Activated T-cell treated with anti-CD3 and anti-CD28 coated beads, Interleukin-2, amount 50 U/mL, for 72 hours (primary cell): ENCODE data around the gene DOCK11. TPM values are rescaled to one million over a fixed set of nuclear protein-coding genes. Genes with fewer than 3 reads are reported as not detected.

Experiments
- ATAC-seq, 2 donors: fragments of 150-1000 bp; cut with Tn5 transposase; replicated peaks in 1 of 2; 2 replicates each; pipeline ENCODE4 v1.10.0; 2021; ENCODE audit warnings: moderate library complexity in 2 of 2, mild to moderate bottlenecking in 1 of 2
- DNase-seq, 2 donors: peaks; one replicate each; pipeline ENCODE4 v3.0.0; 2021 to 2022; ENCODE audit warnings: mixed read lengths in 1 of 2
- H3K27ac Mint-ChIP-seq: one replicate; pipeline ENCODE4 v1.8.0; 2022; ENCODE audit warnings: mild to moderate bottlenecking, moderate library complexity, mixed read lengths
- H3K27me3 Mint-ChIP-seq: one replicate; pipeline ENCODE4 v1.8.0; 2022; ENCODE audit warnings: low read depth, mixed read lengths
- H3K36me3 Mint-ChIP-seq, 2 donors: one replicate each; pipeline ENCODE4 v1.8.0; 2022; ENCODE audit warnings: mixed read lengths in 2 of 2, mild to moderate bottlenecking in 1 of 2; ENCODE audit not compliant: insufficient read depth in 2 of 2
- H3K4me1 Mint-ChIP-seq: one replicate; pipeline ENCODE4 v1.8.0; 2022; ENCODE audit warnings: low read depth, mixed read lengths
- H3K4me3 Mint-ChIP-seq, 2 donors: one replicate each; pipeline ENCODE4 v1.8.0; 2022; ENCODE audit warnings: mild to moderate bottlenecking in 2 of 2, mixed read lengths in 2 of 2, moderate library complexity in 2 of 2
- H3K9me3 Mint-ChIP-seq, 2 donors: one replicate each; pipeline ENCODE4 v1.8.0; 2022; ENCODE audit warnings: mixed read lengths in 2 of 2
- total RNA-seq, 2 donors: library from RNA; stranded (reverse); gene quantifications; one replicate each; pipeline ENCODE4 v1.2.3, GENCODE V29; 2022

Gene DOCK11
- total RNA-seq, 2 donors from 2014 or later, result 65.2 to 71.0 TPM

DNA sequence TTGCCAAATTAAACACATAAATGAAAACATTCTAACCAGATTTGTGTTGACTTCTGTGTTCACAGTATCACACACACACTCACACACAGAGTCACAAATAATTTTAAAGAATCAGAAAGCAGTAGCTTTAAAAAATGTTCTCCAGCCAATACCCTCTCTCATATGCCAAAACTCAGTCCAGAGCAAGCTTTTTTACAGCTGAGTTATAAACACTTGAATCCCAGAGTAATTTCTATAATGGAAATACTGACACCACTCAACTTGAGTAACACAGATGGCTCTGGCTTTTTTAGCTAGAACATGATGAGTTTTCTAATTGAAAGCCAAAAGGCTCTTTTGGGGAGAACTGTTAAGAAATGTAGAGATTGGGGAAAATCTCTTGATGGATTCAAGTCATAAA is 100.8 kb downstream of the DOCK11 start:
- DNase-seq, result no peak
- Mint-ChIP-seq H3K36me3 (peaks cover 1 to 6% of the 10 kb centered on the region in 2 donors), H3K4me3 (no peak overlapping the region), H3K4me1 (no peaks in the 10 kb centered on the region), H3K27me3 (no peaks in the 10 kb centered on the region), H3K27ac (peak overlapping the region; percentile 90), H3K9me3 (no peaks in the 10 kb centered on the region)
- no peak for ATAC-seq

DNA sequence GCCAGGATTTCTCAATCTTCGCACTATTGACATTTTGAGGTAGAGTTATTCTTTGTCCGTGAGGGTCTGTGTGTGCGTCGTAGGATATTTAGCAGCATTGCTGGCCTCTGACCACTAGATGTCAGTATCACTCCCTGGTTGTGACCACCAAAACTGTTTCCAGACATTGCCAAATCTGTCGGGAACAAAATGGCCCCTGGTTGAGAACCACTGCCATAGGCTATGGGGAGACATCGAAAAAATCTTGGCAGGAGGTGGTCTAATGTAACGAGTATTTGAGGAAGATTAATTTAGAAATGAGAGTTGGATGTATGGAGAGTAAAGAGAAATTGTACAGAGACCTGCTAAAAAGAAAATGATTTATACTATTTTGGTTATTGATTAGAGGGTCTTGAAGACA is 108.4 kb downstream of the DOCK11 start:
- peak overlapping the region in 1 of 2 donors; percentile 63 for H3K4me3 Mint-ChIP-seq

DNA sequence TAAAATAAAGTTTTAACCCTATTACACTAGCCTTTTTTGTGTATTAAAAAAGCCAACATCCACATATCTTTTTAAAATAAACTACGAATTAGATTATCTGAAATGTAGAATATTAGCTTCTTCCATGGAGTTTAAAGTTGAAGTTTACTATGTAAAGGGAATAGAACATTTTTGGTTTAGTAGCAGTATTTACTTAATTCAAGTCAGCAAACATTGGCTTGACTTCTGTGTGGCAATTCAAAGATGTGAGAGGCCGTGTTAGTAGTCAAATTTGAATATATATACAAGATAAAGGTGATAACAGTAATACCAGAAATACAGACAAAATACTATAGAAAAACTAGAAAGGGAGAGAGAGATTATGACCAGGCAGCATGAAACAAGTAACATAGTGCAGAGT is 116.7 kb downstream of the DOCK11 start:
- H3K27ac Mint-ChIP-seq, result peak overlapping the region; percentile 61

More for the DNA sequence above, 108.4 kb downstream of the DOCK11 start:
- Mint-ChIP-seq H3K36me3 (peaks cover 3 to 9% of the 10 kb centered on the region in 2 donors), H3K27ac (peak overlapping the region; percentile 90), H3K4me1 (peaks cover 12% of the 10 kb centered on the region), H3K27me3 (no peaks in the 10 kb centered on the region), H3K9me3 (no peaks in the 10 kb centered on the region)
- DNase-seq (peak; percentile 15 to 33), ATAC-seq (peak in 1 of 2 donors; percentile 43)

GRCh38 chrX:118614150-118614549 is 118.5 kb downstream of the DOCK11 start:
- no peak for DNase-seq
- H3K36me3 Mint-ChIP-seq, result peaks cover 3 to 5% of the 10 kb centered on the region in 2 donors
- H3K9me3 Mint-ChIP-seq, result no peaks in the 10 kb centered on the region
- H3K4me3 Mint-ChIP-seq, result no peak overlapping the region
- no peaks in the 10 kb centered on the region for H3K27me3 Mint-ChIP-seq
- no peak for ATAC-seq
- no peak overlapping the region for H3K27ac Mint-ChIP-seq
- H3K4me1 Mint-ChIP-seq, result no peaks in the 10 kb centered on the region

More for the DNA sequence above, 116.7 kb downstream of the DOCK11 start:
- no peak for DNase-seq
- H3K27me3 Mint-ChIP-seq, result no peaks in the 10 kb centered on the region
- H3K9me3 Mint-ChIP-seq, result no peaks in the 10 kb centered on the region
- no peaks in the 10 kb centered on the region for H3K4me1 Mint-ChIP-seq
- ATAC-seq, result no peak
- no peak overlapping the region for H3K4me3 Mint-ChIP-seq
- H3K36me3 Mint-ChIP-seq, result peaks cover 4 to 12% of the 10 kb centered on the region in 2 donors

- Mint-ChIP-seq H3K9me3 (no peaks in the 10 kb centered on the region), H3K36me3 (peaks cover 3 to 5% of the 10 kb centered on the region in 2 donors)
- no peak for ATAC-seq
Observed at GRCh38 chrX:118615141-118615540, 119.5 kb downstream of the DOCK11 start.

GRCh38 chrX:118621081-118621759 is 125.6 kb downstream of the DOCK11 start:
- no peaks in the 10 kb centered on the region for H3K9me3 Mint-ChIP-seq
- H3K4me1 Mint-ChIP-seq, result no peaks in the 10 kb centered on the region
- DNase-seq (no peak), ATAC-seq (no peak)
- H3K36me3 Mint-ChIP-seq, result peaks cover 0 to 3% of the 10 kb centered on the region in 2 donors
- no peak overlapping the region for H3K27ac Mint-ChIP-seq
- H3K4me3 Mint-ChIP-seq, result no peak overlapping the region
- H3K27me3 Mint-ChIP-seq, result no peaks in the 10 kb centered on the region

More at GRCh38 chrX:118615141-118615540, 119.5 kb downstream of the DOCK11 start:
- no peaks in the 10 kb centered on the region for H3K4me1 Mint-ChIP-seq
- no peak overlapping the region for H3K4me3 Mint-ChIP-seq
- H3K27ac Mint-ChIP-seq, result no peak overlapping the region
- DNase-seq, result no peak
- H3K27me3 Mint-ChIP-seq, result no peaks in the 10 kb centered on the region

DNA sequence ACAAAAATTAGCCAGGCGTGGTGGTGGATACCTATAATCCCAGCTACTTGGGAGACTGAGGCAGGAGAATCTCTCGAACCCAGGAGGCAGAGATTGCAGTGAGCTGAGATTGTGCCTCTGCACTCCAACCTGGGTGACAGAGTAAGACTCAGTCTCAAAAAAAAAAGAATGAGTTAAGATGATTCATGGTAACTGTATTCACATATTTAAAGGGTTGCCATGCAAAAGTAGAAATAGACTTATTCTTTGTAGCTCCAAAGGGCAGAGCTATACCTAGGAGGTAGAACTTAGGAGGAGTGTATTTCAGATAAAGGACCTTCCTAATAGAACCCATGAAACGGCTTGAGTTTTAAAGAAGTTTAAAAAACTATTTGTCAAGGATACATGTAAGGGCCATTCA is 127.4 kb downstream of the DOCK11 start:
- Mint-ChIP-seq H3K4me1 (no peaks in the 10 kb centered on the region), H3K36me3 (peaks cover 0 to 3% of the 10 kb centered on the region in 2 donors), H3K27ac (peak overlapping the region; percentile 68), H3K4me3 (no peak overlapping the region), H3K9me3 (no peaks in the 10 kb centered on the region), H3K27me3 (peaks cover 5% of the 10 kb centered on the region)
- ATAC-seq (no peak), DNase-seq (no peak)

GRCh38 chrX:118626346-118626745 is 130.7 kb downstream of the DOCK11 start:
- Mint-ChIP-seq H3K4me1 (no peaks in the 10 kb centered on the region), H3K27ac (peak overlapping the region; percentile 27), H3K27me3 (peaks cover 5% of the 10 kb centered on the region), H3K4me3 (no peak overlapping the region), H3K9me3 (no peaks in the 10 kb centered on the region), H3K36me3 (peaks cover 0 to 7% of the 10 kb centered on the region in 2 donors)
- DNase-seq, result no peak
- ATAC-seq, result no peak

- no peak overlapping the region for H3K27ac Mint-ChIP-seq
- peaks cover 5% of the 10 kb centered on the region for H3K27me3 Mint-ChIP-seq
- H3K4me3 Mint-ChIP-seq, result no peak overlapping the region
- no peaks in the 10 kb centered on the region for H3K9me3 Mint-ChIP-seq
- peaks cover 0 to 10% of the 10 kb centered on the region in 2 donors for H3K36me3 Mint-ChIP-seq
- ATAC-seq (no peak), DNase-seq (no peak)
- H3K4me1 Mint-ChIP-seq, result no peaks in the 10 kb centered on the region
Observed at GRCh38 chrX:118627084-118627758, 131.6 kb downstream of the DOCK11 start.

DNA sequence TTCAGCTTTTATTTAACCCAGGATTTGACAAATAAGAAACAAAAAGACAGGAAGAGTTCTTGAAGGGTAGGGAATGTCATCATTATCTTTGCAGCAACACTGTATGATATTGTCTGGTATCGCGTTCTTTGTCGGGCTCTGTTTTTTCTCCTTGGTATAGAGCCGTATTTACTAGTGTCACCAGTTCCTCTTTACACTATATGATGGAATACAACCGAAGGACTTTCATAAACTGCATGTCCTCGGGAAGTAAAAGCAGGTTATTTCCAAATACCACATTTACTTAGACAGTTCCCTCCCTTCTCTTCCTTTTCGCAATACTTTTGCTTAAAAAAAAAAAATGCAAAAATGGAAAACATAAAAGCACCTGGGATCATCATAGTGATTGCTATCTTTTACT is 135.2 kb downstream of the DOCK11 start:
- peaks cover 11% of the 10 kb centered on the region for H3K27me3 Mint-ChIP-seq
- H3K4me1 Mint-ChIP-seq, result no peaks in the 10 kb centered on the region
- no peak overlapping the region for H3K4me3 Mint-ChIP-seq
- no peak for ATAC-seq
- no peaks in the 10 kb centered on the region for H3K9me3 Mint-ChIP-seq
- DNase-seq, result no peak
- peaks cover 0 to 9% of the 10 kb centered on the region in 2 donors for H3K36me3 Mint-ChIP-seq
- H3K27ac Mint-ChIP-seq, result no peak overlapping the region

DNA sequence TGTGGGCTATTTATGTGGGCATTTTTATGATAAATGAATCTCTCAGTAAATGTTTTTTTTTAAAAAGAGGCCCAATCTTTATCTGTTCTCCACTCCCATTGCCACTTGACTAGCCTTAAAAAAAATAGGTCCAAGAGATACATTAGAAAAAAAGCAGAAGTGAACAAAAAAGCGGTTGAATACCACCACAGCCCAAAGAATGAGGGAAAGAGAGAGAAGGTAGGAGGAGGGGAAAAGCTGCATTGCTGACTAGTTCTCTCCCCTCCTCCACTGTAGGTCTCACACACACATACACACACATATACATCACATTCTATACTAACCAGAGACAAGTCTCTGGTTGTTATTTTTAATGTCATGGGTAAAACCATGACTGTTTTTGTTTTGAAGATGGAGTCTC is 136.0 kb downstream of the DOCK11 start:
- Mint-ChIP-seq H3K27me3 (peaks cover 8% of the 10 kb centered on the region), H3K36me3 (peaks cover 0 to 9% of the 10 kb centered on the region in 2 donors), H3K9me3 (no peaks in the 10 kb centered on the region), H3K4me1 (no peaks in the 10 kb centered on the region), H3K27ac (no peak overlapping the region), H3K4me3 (no peak overlapping the region)
- no peak for ATAC-seq
- DNase-seq, result no peak

DNA sequence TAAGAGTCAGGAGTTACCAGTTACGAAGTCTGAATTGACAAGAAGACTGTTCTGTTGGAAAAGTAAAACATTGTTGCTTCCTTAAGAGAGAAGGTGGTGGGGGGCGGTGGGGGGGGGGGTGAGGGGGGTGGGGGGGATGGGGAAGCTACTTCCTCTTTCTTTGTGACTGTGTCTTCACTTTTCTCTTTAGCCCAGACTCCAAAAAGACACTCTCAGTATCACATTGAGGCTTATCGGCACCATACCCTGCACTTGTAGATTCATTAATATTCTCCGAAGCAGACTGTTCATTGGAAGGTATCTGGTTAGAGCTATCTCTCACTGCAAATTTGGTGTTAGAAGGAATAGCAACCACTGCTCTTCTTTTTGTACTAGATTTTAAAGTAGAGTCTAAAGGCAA is 137.2 kb downstream of the DOCK11 start:
- Mint-ChIP-seq H3K27ac (no peak overlapping the region), H3K9me3 (no peaks in the 10 kb centered on the region), H3K36me3 (peaks cover 0 to 9% of the 10 kb centered on the region in 2 donors), H3K4me3 (no peak overlapping the region), H3K4me1 (no peaks in the 10 kb centered on the region), H3K27me3 (peaks cover 6% of the 10 kb centered on the region)
- DNase-seq, result no peak
- no peak for ATAC-seq

GRCh38 chrX:118633530-118633929 is 137.9 kb downstream of the DOCK11 start:
- H3K27me3 Mint-ChIP-seq, result peaks cover 6% of the 10 kb centered on the region
- peaks cover 0 to 9% of the 10 kb centered on the region in 2 donors for H3K36me3 Mint-ChIP-seq
- no peaks in the 10 kb centered on the region for H3K9me3 Mint-ChIP-seq
- DNase-seq (no peak), ATAC-seq (peak in 1 of 2 donors; percentile 11)
- H3K4me3 Mint-ChIP-seq, result no peak overlapping the region
- no peak overlapping the region for H3K27ac Mint-ChIP-seq
- H3K4me1 Mint-ChIP-seq, result no peaks in the 10 kb centered on the region
